ENCODE measurements around the gene MIF4GD. TPM values are rescaled to one million over a fixed set of nuclear protein-coding genes. Genes with fewer than 3 reads are reported as not detected.

Gene MIF4GD
- total RNA-seq, 2 experiments from 2014 or later, result 29.4 to 32.4 TPM

GRCh38 chr17:75271955-75272847, 1.2 kb upstream of the MIF4GD start:
- intact Hi-C loops (cut with DNase I, micrococcal nuclease), result loop anchor here (1.0 to 5.0 kb wide), 3 partner anchors 17 to 395 kb away; partner anchors contain the start of genes SLC25A19 (in 2 of the 2), RECQL5 (in 1 of the 2), SAP30BP (in 1 of the 2) and SUMO2 (in 1 of the 2)
- peaks cover 40% of the 10 kb centered on the region for H3K4me1 ChIP-seq (ENCODE audit: insufficient read depth, low read length)
- H3K9me3 ChIP-seq (ENCODE audit: control insufficient read depth in 1 of 2, insufficient read depth in 1 of 2, low read length in 2 of 2), result no peaks in the 10 kb centered on the region
- ATAC-seq (ENCODE audit: poor library complexity), result no peak
- TF ChIP-seq CTCF (IDR thresholded peaks at IDR 0.05), result no peak
- no peaks in the 10 kb centered on the region for H3K27me3 ChIP-seq (ENCODE audit: control insufficient read depth in 1 of 2, insufficient read depth in 2 of 2, low read length in 2 of 2)
- H3K36me3 ChIP-seq (ENCODE audit: insufficient read depth, low read length), result peaks cover 11% of the 10 kb centered on the region
- DNase-seq, result no peak
- ChIA-PET CTCF (interaction anchor here (1.3 to 3.2 kb wide), 7 partner anchors 11 to 92 kb away, joined by 4 to 83 read pairs (median 8); partner anchors contain the start of genes GGA3, MRPS7, NUP85 and SLC25A19), POLR2A (interaction anchor here (0.5 to 3.3 kb wide), 10 partner anchors 10 to 606 kb away, joined by 3 to 181 read pairs (median 12); partner anchors contain the start of genes GGA3, GRB2, MRPS7 and SLC25A19)
- H3K9me3 Mint-ChIP-seq, result no peaks in the 10 kb centered on the region
- peak overlapping the region; percentile 84 for H3K4me3 Mint-ChIP-seq
- peak overlapping the region; percentile 78 to 85 for H3K27ac ChIP-seq (ENCODE audit: low read depth in 1 of 2, low read length in 2 of 2)
- peaks cover 21% of the 10 kb centered on the region for H3K4me1 Mint-ChIP-seq (ENCODE audit: low read depth)
- peaks cover 11% of the 10 kb centered on the region for H3K36me3 Mint-ChIP-seq (ENCODE audit: low read depth)
- H3K4me3 ChIP-seq (ENCODE audit: low read length), result peak overlapping the region; percentile 95
- no peaks in the 10 kb centered on the region for H3K27me3 Mint-ChIP-seq
- peak overlapping the region; percentile 74 for H3K27ac Mint-ChIP-seq

- Histone ChIP-seq H3K27me3 (ENCODE audit: control insufficient read depth in 1 of 2, insufficient read depth in 2 of 2, low read length in 2 of 2) (no peaks in the 10 kb centered on the region), H3K9me3 (ENCODE audit: control insufficient read depth in 1 of 2, insufficient read depth in 1 of 2, low read length in 2 of 2) (no peaks in the 10 kb centered on the region), H3K27ac (ENCODE audit: low read depth in 1 of 2, low read length in 2 of 2) (peak overlapping the region; percentile 78 to 85), H3K4me1 (ENCODE audit: insufficient read depth, low read length) (peaks cover 40% of the 10 kb centered on the region), H3K4me3 (ENCODE audit: low read length) (peak overlapping the region; percentile 95), H3K36me3 (ENCODE audit: insufficient read depth, low read length) (peaks cover 16% of the 10 kb centered on the region)
- ChIA-PET POLR2A (interaction anchor here (0.6 to 3.3 kb wide), 40 partner anchors 10 to 603 kb away, joined by 3 to 181 read pairs (median 5); partner anchors contain the start of genes ARMC7, FDXR, GGA3 and GRB2), CTCF (interaction anchor here (0.5 to 3.2 kb wide), 36 partner anchors 10 to 482 kb away, joined by 3 to 83 read pairs (median 5); partner anchors contain the start of genes GGA3, GRB2, MRPS7 and NUP85)
- Mint-ChIP-seq H3K4me1 (ENCODE audit: low read depth) (peaks cover 21% of the 10 kb centered on the region), H3K27me3 (no peaks in the 10 kb centered on the region), H3K4me3 (peak overlapping the region; percentile 84), H3K9me3 (no peaks in the 10 kb centered on the region), H3K27ac (peak overlapping the region; percentile 48), H3K36me3 (ENCODE audit: low read depth) (peaks cover 19% of the 10 kb centered on the region)
- peak; percentile 70 to 96 (median 86) for DNase-seq
- ATAC-seq (ENCODE audit: poor library complexity), result peak; percentile 90
- TF ChIP-seq CTCF (IDR thresholded peaks at IDR 0.05), result peak; percentile 54
- intact Hi-C loops (cut with DNase I, micrococcal nuclease), result loop anchor here (1.0 to 5.0 kb wide), 3 partner anchors 18 to 396 kb away; partner anchors contain the start of genes SLC25A19 (in 2 of the 2), RECQL5 (in 1 of the 2), SAP30BP (in 1 of the 2) and SUMO2 (in 1 of the 2)
These were observed 363 bp upstream of the MIF4GD start for GRCh38 chr17:75271233-75271954.

Measured in CD4-positive, alpha-beta T cell (primary cell).